ENCODE measurements around the gene PI16.
A peak's percentile ranks its signal among the peaks of the same experiment; 100 is the strongest.

Gene PI16

DNA sequence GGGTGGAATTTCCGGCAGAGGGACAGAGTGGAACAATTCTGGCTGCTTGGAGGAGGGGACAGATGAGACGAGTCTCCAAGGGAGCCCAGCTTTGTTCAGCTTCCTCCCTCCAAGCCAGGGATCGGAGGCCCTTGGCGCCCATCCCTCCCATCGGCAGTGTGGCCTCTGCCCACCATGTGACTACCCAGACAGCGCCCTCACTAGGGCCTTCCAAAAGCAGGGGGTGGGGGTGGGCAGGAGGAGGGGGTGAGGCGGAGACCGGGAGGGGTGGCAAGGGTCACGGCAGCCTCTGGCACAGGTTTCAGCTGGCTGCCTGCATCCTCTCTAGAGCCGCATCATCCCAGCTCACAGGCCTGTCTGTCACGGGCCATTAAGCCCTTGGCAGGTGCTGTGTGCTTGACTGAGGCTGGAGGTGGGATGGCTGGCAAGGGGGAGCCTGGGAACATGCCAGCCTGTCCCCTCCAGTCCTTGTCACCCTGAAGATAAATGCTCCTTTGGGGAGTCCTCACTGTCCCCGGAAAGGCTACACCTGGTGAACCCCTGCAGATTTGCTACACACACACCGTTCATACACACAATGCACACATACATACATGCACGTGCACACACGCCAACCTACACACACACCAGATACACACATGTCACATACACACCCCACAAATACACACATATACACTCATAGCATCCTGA is 44.7 kb downstream of the PI16 start:
- peak in 25 of 56 donors; percentile 16 to 56 (median 38) for DNase-seq

DNA sequence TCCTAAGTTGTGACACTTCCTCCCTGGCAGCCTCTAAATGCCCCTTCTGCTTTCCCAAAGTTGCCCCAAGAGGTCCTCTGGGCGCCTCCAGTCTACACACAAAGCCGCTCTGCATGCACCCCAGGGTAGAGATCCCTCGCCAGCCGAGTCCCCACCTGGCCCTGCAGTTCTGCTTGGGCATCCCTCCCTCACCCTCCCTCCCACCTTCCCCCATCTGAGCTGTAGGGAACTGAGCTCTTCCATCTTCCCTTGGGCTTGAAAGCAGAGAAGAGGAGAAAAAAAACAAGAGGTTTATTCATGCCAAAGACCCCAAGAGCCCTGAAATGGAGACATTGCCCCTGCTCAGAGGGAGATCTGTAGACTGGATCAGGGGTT is 45.2 kb downstream of the PI16 start:
- DNase-seq, result no peak

DNA sequence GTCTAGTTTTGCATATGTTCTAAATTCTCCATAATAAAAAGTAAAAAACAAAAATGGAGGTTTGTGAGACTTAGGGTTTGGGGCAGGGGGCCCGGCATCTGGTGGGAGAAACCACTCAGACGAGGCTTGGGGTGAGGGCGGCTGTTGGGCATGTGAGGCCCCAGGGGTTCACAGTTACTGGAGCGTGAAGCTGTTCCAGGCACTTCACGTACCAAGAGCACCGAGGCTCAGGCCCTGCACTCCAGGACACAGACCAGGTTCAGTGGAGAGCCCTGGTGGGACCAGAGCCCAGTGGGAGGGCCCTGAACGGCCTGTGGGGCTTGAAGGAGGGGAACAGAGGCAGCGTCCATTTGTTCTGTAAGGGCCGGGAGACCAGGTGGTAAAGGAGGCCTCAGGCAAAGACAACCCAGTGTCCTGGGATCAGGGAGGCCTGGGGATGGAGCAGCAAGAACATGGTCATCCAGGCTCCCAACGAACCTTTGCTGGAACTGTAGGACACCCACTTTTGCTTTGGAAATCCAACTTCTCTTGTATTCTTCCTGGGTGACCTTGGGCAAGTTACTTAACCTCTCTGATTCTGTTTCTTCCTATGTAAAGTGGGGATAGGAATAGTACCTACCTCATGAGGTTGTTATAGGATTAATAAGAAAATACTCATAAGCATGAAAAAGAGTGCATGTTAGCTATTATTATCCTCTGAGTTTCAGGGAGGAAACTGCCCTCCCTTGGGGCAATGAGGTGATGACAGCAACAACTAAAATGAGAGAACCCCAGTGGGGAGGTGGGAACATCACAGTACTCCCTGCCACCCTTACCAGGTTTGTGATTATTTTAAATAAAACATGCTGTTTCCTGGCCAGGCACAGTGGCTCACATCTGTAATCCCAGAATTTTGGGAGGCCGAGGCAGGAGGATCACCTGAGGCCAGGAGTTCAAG is 49.8 kb downstream of the PI16 start:
- no peak for DNase-seq

DNA sequence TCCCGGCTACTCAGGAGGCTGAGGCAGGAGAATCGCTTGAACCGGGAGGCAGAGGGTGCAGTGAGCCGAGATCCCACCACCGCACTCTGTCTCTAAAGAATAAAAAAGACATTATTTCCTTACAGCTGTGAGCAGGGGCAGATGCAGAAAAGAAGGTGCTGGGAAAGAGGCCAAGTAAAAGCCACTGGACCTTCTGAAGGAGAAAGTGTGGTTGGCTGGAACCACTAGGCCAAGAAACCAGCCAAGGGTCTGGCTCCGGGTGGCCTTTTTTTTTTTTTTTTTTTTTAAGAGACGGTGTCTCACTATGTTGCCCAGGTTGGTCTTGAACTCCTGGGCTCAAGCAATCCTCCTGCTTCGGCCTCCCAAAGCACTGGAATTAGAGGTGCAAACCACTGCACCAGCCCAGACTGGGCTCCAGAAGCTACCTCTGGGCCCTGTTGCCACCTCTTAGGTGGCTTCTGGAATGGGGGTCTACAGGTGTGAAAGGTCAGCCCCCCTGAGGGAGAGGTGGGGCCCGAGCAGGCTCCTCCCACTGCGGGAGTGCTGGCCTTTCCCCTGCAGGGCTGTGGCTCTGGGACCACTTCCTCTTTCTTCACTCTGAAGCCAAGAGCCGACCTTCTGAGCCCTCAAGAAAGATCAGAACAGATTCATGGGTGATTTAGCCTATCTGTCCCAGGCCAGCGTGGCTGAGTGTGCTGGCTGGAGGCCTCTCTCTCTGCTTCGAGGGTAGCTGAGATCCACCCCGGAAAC is 50.7 kb downstream of the PI16 start, which contains the start of gene FGD2:
Gene FGD2, plus strand, starts transcription at position 595 of the 750 bp plus-strand sequence. CDS start 163 bp downstream, outside the sequence.
- DNase-seq, result peak in 2 of 56 donors; percentile 13 to 17

DNA sequence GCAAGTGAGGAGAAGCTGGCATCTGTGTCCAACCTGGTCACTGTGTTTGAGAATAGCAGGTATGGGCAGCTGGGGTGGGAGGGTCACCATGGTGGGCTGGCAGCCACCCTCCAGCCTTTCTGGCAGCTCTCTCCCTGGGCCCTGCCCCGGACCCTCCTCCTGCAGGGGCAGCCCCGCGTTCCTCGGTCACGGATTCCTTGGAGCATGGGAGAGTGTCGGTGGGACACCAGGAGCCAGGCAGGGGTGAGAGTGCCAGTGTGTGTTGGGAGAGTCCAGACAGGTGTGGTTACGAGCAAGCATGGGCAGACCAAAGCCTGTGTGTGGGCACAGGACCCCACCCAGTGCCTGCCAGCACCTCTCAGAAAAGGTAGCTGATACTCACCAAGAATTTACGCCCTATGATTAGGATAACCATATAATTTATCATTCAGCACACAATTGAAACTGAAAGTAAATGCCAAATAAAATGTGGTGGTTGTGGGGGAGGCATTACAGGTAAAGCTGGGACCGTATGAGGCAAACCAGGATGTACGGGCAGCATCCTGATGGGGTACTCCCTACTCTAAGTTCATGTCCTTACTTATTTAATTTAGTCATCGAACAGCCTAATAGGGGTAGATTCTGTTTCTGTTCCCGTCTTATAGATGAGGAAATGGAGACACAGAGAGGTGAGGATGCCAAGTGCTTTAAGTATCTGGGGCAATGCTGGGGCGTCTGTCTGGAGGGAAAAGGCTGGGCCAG is 51.5 kb downstream of the PI16 start:
- no peak for DNase-seq

DNA sequence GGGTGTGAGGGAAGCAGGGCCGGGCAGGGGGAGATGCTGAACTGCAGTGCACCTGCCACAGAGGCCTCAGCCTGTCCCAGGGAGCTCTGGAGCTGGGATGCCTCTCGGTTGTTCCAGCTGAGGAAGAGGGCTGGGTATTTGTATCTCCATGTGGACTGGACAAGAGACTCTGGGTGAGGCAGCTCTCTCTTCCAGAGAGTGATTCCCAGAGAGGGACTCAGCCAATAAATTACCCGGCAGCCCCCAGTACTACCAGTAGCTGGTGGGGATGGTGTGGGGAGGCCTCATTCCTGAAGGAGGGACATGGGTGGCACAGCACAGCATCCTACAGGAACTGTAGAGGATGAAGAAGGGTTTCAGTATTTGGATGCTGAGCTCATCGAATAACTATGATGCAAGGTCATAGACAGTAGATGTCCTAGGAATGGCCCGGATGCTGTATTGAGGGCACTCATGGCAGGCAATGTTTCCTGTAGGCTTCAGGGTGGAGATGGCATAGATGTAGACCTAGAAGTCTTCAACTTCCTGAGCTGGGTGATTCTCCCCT is 52.3 kb downstream of the PI16 start:
- no peak for DNase-seq

DNA sequence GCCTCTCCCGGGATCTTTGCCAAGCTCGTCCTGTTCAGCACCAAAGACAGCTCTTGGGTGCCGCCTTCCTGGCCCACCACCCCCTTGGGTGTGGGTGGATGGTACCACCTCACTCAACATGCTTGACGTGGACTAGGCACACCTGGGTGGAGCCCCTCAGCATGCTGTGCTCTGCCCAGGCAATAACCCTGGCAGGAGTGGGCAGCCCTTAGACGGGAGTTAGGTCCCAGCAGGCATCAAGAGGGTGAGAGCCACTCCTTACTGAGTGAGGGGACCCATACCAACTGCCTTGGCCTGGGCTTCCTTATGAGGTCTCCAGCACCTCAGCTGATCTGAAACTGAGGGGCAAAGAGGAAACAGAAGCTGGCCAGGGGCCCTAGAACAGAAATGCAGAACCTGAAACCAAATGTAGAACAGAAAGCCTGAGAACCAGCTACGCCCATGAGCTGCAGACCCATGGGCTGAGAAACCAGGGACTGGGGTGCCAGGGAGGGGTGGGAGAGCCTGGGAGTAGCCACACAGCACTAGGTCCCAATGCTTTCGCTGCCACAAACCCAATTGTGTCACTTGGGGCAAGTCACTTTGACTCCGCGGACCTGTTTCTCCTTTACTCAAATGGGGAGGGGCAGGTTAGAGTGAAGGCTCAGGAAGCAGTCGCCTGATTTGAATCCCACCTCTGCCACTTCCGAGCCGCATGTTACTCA is 53.0 kb downstream of the PI16 start:
- DNase-seq, result peak in 10 of 56 donors; percentile 9 to 53 (median 20)

DNA sequence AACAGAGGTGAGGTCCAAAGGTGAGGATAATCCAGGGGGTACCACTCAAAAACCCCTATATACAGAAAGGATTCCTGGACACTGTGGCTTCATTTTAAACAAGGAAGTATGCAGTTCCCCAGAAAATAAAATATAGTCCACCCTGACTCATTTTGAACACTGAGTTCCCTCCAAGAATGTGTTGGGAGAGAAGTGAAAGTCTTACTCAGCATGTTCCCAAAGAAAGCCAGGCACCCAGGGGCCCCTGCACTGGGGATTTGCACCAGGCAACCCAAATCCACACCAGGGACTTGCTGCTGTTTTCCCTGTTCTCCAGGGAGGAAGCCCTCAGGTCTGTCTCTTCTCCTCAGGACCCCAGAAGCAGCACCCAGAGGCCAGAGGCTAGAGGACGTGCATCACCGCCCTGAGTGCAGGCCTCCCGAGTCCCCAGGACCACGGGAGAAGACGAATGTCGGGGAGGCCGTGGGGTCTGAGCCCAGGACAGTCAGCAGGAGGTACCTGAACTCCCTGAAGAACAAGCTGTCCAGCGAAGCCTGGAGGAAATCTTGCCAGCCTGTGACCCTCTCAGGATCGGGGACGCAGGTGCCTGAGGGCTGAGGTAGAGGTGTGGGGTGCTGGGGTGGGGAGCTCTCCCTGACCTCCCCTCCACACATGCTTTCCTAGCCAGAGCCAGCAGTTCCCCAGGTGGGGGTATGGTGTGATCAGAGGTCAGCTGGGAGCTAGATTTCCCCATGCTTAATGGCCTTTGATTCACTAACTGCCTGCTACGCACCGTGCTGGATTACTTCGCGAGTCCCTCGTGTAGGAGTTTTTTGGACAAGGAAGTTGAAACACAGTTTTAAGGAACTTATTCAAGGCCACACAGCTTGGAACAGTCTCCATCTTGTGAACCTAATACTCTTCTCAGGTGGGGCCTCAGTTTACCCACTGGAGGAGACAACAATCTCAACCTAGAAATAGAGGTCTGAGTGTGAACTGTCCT is 54.2 kb downstream of the PI16 start:
- no peak for DNase-seq

DNA sequence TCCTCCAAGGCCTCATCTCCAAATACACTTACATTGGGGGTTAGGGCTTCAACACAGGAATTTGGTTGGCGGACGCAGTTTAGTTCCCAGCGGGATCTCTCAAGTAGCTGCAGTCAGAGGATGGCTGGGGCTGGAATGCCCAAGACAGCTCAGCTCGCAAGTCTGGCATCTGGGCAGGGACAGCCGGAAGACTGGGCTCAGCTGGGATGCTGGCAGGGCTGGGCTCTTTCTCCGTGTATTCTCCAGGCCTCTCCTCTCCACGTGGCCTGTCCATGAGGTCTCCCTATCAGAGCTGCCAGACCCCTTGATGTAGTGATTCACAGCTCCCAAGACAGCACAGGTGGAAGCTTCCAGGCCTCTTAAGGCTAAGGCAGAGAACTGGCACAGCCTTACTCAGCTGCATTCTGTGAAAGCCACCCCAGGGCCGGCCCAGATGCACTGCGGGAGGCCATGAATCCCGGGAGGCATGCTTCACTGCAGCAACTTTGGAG is 55.9 kb downstream of the PI16 start:
- DNase-seq, result no peak

DNA sequence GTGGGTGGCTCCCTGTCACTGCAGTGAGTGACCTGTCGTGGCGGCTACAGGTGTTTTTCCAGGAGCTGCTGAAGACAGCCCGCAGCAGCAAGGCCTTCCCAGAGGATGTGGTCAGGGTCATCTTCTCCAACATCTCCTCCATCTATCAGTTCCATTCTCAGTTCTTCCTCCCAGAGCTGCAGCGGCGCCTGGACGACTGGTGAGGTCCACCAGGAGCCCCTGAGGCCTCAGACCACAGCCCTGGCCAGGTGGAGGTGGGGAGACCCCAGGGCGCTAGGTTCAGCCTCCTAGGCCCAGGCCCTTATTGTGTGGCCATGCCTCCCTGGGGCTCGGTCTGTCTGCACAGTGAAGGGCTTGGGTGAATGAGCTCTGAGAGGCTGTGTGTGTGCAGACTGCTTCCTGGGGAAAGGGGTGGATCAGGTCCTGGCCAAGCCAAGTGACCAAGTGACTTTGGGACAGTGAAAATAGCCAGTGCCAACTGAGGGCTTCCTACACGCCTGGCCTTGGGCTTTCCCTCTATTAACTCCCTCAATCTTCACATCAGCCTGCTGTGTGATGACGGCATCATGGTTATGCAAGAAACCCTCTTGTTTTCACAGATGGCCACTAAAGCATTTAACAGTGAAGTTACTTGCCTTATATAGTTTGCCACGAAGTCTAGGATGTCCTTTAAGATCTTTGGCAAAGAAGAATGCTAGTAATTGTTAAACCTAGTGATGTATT is 57.3 kb downstream of the PI16 start:
- DNase-seq, result no peak

DNA sequence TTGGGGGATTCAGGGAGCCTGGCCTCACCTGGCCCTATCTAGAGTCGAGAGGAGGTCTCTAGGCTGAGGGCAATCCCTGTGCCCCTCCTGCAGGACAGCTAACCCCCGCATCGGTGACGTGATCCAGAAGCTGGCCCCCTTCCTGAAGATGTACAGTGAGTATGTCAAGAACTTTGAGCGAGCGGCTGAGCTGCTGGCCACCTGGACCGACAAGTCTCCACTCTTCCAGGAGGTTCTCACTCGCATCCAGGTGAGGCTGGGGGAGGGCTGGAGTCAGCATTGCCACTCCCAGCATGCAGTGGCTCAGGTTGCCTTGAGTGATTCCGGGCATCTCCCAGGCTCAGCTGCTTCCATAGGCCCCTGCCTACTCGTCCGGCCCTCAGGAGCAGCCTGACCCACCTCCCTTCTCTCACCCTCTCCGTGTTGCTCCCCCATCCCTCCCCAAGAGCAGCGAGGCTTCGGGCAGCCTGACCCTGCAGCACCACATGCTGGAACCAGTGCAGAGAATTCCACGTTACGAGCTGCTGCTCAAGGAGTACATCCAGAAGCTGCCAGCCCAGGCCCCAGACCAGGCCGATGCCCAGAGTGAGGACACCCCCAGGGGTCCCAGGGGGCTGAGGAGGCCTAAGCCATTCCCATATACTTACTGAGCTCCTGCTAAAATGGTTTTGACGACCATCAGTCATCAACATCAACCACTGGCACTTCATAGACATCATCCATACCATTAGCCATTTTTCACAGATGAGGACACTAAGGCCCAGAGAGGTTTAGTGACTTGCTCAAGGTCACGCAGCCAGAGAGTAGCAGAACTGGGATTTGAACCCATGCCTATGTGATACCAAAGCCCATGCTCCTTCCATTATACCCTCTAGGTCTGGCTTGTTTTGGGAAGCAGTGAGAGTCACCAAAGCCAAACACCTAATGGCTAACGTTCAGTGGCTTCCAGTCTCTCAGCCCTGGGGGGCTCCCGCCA is 59.3 kb downstream of the PI16 start:
- no peak for DNase-seq
